CD4-positive, alpha-beta T cell (primary cell): ENCODE measurements around the gene CLEC16A. TPM values are rescaled to one million over a fixed set of nuclear protein-coding genes. Genes with fewer than 3 reads are reported as not detected.

ENCODE experiments used
- ATAC-seq: fragments of 200-7000 bp; cut with Tn5 transposase; one replicate; pipeline ENCODE4 v1.10.0; 2022; ENCODE audit warnings: mild to moderate bottlenecking; ENCODE audit not compliant: poor library complexity
- CTCF ChIA-PET: fragments of 350-600 bp; sonication (Branson Sonifier 250); formaldehyde crosslinking; loops from one replicate; lab custom pipeline; 2021; ENCODE audit warnings: antibody characterized with exemption, inconsistent platforms; lab: Charles Lee
- POLR2A ChIA-PET: fragments of 350-600 bp; sonication (Branson Sonifier 250); formaldehyde crosslinking; loops from one replicate; lab custom pipeline; 2021; ENCODE audit warnings: antibody characterized with exemption, inconsistent platforms; lab: Charles Lee
- DNase-seq, 14 experiments: peaks; one replicate each; pipeline ENCODE4 v3.0.0-alpha.2; 2013 to 2020; ENCODE audit warnings: mixed read lengths in 2 of 14
- H3K27ac ChIP-seq, 2 donors: one replicate each; pipeline versions ENCODE4 v1.5.1 to v1.7.0; 2013; ENCODE audit warnings: low read length in 2 of 2, low read depth in 1 of 2, mild to moderate bottlenecking in 1 of 2
- H3K27me3 ChIP-seq, 2 experiments: 1 replicate in 1 of 2; 2 replicates in 1 of 2; pipeline versions ENCODE4 v1.6.1 to v1.7.0; 2013; ENCODE audit warnings: low read length in 2 of 2, control low read depth in 1 of 2, mild to moderate bottlenecking in 1 of 2, moderate library complexity in 1 of 2; ENCODE audit not compliant: insufficient read depth in 2 of 2, control insufficient read depth in 1 of 2
- H3K36me3 ChIP-seq: one replicate; pipeline ENCODE4 v1.6.1; 2013; ENCODE audit warnings: low read length, control low read depth; ENCODE audit not compliant: insufficient read depth
- H3K4me1 ChIP-seq: one replicate; pipeline ENCODE4 v1.6.1; 2013; ENCODE audit warnings: low read length, control low read depth; ENCODE audit not compliant: insufficient read depth
- H3K4me3 ChIP-seq: one replicate; pipeline ENCODE4 v1.5.1; 2013; ENCODE audit warnings: mild to moderate bottlenecking, low read length, moderate library complexity
- H3K9me3 ChIP-seq, 2 experiments: 1 replicate in 1 of 2; 2 replicates in 1 of 2; pipeline versions ENCODE4 v1.6.1 to v1.7.0; 2013; ENCODE audit warnings: low read length in 2 of 2, mild to moderate bottlenecking in 2 of 2, control low read depth in 1 of 2, moderate library complexity in 1 of 2; ENCODE audit not compliant: control insufficient read depth in 1 of 2, insufficient read depth in 1 of 2
- H3K27ac Mint-ChIP-seq: one replicate; pipeline ENCODE4 v1.8.0; 2020; ENCODE audit warnings: mixed read lengths
- H3K27me3 Mint-ChIP-seq: one replicate; pipeline ENCODE4 v1.8.0; 2021; ENCODE audit warnings: mixed read lengths
- H3K36me3 Mint-ChIP-seq: one replicate; pipeline ENCODE4 v1.8.0; 2021; ENCODE audit warnings: low read depth, mixed read lengths
- H3K4me1 Mint-ChIP-seq: one replicate; pipeline ENCODE4 v1.8.0; 2021; ENCODE audit warnings: low read depth, mixed read lengths
- H3K4me3 Mint-ChIP-seq: one replicate; pipeline ENCODE4 v1.8.0; 2020; ENCODE audit warnings: mild to moderate bottlenecking, mixed read lengths
- H3K9me3 Mint-ChIP-seq: one replicate; pipeline ENCODE4 v1.8.0; 2020; ENCODE audit warnings: mixed read lengths
- CTCF ChIP-seq: fragments of 200-600 bp; IDR thresholded peaks from one replicate; pipeline ENCODE4 v1.8.0; 2022; ENCODE audit warnings: antibody characterized with exemption, mild to moderate bottlenecking
- intact Hi-C, 2 experiments: fragments of 100-400 bp; cut with DNase I in 1 of 2; cut with micrococcal nuclease in 1 of 2; formaldehyde crosslinking; loops; one replicate each; pipeline versions ENCODE4 v1.15.1 to v1.9.0; 2023 to 2025; cut with DNase I, micrococcal nuclease
- total RNA-seq, 174 experiments: library from RNA in 2 of 174; stranded (reverse) in 2 of 174; gene quantifications; one replicate each; pipeline ENCODE4 v1.2.3 and lab custom pipeline; 2021 to 2026

The CLEC16A gene
- total RNA-seq, 2 experiments from 2014 or later: 21.7 to 22.7 TPM

GRCh38 chr16:11067697-11068141 lies 123.4 kb downstream of the CLEC16A start:
- Mint-ChIP-seq H3K4me1 (no peaks in the 10 kb centered on the region), H3K27me3 (no peaks in the 10 kb centered on the region), H3K9me3 (no peaks in the 10 kb centered on the region), H3K27ac (no peak overlapping the region), H3K36me3 (peaks cover 63% of the 10 kb centered on the region), H3K4me3 (no peak overlapping the region)
- Histone ChIP-seq H3K4me1 (no peaks in the 10 kb centered on the region), H3K9me3 (no peaks in the 10 kb centered on the region), H3K27ac (no peak overlapping the region), H3K27me3 (no peaks in the 10 kb centered on the region), H3K4me3 (no peak overlapping the region), H3K36me3 (peaks cover 28% of the 10 kb centered on the region)
- ChIA-PET POLR2A (no interaction called here), CTCF (interaction anchor here (1.3 kb wide), 1 partner anchor 188 kb away, joined by 3 read pairs; the partner anchor contains the start of gene SOCS1)
- intact Hi-C loops: no loop called here
- ATAC-seq (no peak), DNase-seq (no peak)
- no peak for TF ChIP-seq CTCF

GRCh38 chr16:11071829-11072228 lies 127.5 kb downstream of the CLEC16A start:
- Mint-ChIP-seq H3K27ac (no peak overlapping the region), H3K4me3 (no peak overlapping the region), H3K36me3 (peaks cover 41% of the 10 kb centered on the region), H3K4me1 (peaks cover 23% of the 10 kb centered on the region), H3K27me3 (no peaks in the 10 kb centered on the region), H3K9me3 (no peaks in the 10 kb centered on the region)
- no peak overlapping the region for H3K4me3 ChIP-seq
- H3K27me3 ChIP-seq: no peaks in the 10 kb centered on the region
- no peak for ATAC-seq
- ChIA-PET POLR2A (no interaction called here), CTCF (no interaction called here)
- TF ChIP-seq CTCF: no peak
- no peaks in the 10 kb centered on the region for H3K9me3 ChIP-seq
- intact Hi-C loops: no loop called here
- no peak for DNase-seq
- H3K4me1 ChIP-seq: peaks cover 14% of the 10 kb centered on the region
- no peak overlapping the region for H3K27ac ChIP-seq
- peaks cover 2% of the 10 kb centered on the region for H3K36me3 ChIP-seq

GRCh38 chr16:11072420-11073153 lies 128.2 kb downstream of the CLEC16A start:
- POLR2A ChIA-PET: no interaction called here
- Histone ChIP-seq H3K4me3 (no peak overlapping the region), H3K36me3 (peaks cover 2% of the 10 kb centered on the region), H3K27ac (no peak overlapping the region), H3K27me3 (no peaks in the 10 kb centered on the region), H3K4me1 (peaks cover 20% of the 10 kb centered on the region), H3K9me3 (no peaks in the 10 kb centered on the region)
- peaks cover 26% of the 10 kb centered on the region for H3K4me1 Mint-ChIP-seq
- no peaks in the 10 kb centered on the region for H3K9me3 Mint-ChIP-seq
- CTCF ChIA-PET: no interaction called here
- no peak for TF ChIP-seq CTCF
- no peak overlapping the region for H3K27ac Mint-ChIP-seq
- peaks cover 40% of the 10 kb centered on the region for H3K36me3 Mint-ChIP-seq
- no peak for DNase-seq
- no peak overlapping the region for H3K4me3 Mint-ChIP-seq
- intact Hi-C loops: no loop called here
- no peaks in the 10 kb centered on the region for H3K27me3 Mint-ChIP-seq
- ATAC-seq: no peak
